ENCODE measurements around the gene CAMTA1. TPM values are rescaled to one million over a fixed set of nuclear protein-coding genes. Genes with fewer than 3 reads are reported as not detected.
A peak's percentile ranks its signal among the peaks of the same experiment; 100 is the strongest.

The CAMTA1 gene
- total and polyA plus RNA-seq, 9 of the 15 experiments (the other 6 are each of a cell fraction or from before 2014, with no cell fraction given): 43.9 to 161 (median 65.9) TPM

DNA sequence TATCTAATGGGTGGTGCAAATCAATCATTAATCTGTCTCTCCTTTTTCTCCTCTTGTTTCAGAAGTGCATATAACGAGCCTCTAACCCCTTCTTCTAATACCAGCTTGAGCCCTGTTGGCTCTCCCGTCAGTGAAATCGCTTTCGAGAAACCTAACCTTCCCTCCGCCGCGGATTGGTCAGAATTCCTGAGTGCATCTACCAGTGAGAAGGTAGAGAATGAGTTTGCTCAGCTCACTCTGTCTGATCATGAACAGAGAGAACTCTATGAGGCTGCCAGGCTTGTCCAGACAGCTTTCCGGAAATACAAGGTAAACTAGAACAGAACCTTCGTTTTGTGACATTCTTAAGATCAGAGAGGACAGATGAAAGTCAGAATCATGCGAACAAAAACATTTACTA lies 960.5 kb downstream of the CAMTA1 start:
- TF ChIP-seq YY1 (IDR thresholded peaks at IDR 0.05; ENCODE audit: borderline replicate concordance in 1 of 3, control insufficient read depth in 1 of 3, extremely low read depth in 1 of 3, insufficient read depth in 3 of 3, insufficient read length in 1 of 3, insufficient replicate concordance in 2 of 3, low read depth in 1 of 3, low read length in 2 of 3) (no peak), RBM22 (IDR thresholded peaks at IDR 0.05; ENCODE audit: low read depth, low read length, poor library complexity, severe bottlenecking) (no peak), FOS (IDR thresholded peaks at IDR 0.05; ENCODE audit: extremely low read depth, insufficient read length) (no peak), BACH1 (tag; IDR thresholded peaks at IDR 0.05) (no peak), ZNF354B (CRISPR knock-in tag; IDR thresholded peaks at IDR 0.05) (no peak), CEBPG (CRISPR knock-in tag; IDR thresholded peaks at IDR 0.05) (no peak), CEBPG (tag; conservative IDR thresholded peaks at IDR 0.05 in 1 of 2, IDR thresholded peaks at IDR 0.05 in 1 of 2) (no peak), KDM5B (IDR thresholded peaks at IDR 0.05; ENCODE audit: insufficient replicate concordance, low read depth, low read length) (no peak), OTX1 (CRISPR knock-in tag; IDR thresholded peaks at IDR 0.05) (no peak), ZNF12 (CRISPR knock-in tag; IDR thresholded peaks at IDR 0.05) (no peak), RCOR1 (IDR thresholded peaks at IDR 0.05; ENCODE audit: borderline replicate concordance in 1 of 2, low read depth in 2 of 2, low read length in 2 of 2) (no peak), KDM1A (IDR thresholded peaks at IDR 0.05) (no peak), TAF1 (IDR thresholded peaks at IDR 0.05; ENCODE audit: control insufficient read depth, extremely low read depth, insufficient read depth, low read length, severe bottlenecking) (no peak)
- TF ChIP-seq, protein P1, sequence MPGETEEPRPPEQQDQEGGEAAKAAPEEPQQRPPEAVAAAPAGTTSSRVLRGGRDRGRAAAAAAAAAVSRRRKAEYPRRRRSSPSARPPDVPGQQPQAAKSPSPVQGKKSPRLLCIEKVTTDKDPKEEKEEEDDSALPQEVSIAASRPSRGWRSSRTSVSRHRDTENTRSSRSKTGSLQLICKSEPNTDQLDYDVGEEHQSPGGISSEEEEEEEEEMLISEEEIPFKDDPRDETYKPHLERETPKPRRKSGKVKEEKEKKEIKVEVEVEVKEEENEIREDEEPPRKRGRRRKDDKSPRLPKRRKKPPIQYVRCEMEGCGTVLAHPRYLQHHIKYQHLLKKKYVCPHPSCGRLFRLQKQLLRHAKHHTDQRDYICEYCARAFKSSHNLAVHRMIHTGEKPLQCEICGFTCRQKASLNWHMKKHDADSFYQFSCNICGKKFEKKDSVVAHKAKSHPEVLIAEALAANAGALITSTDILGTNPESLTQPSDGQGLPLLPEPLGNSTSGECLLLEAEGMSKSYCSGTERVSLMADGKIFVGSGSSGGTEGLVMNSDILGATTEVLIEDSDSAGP (CRISPR knock-in tag; IDR thresholded peaks at IDR 0.05): no peak

More for the DNA sequence above, 960.5 kb downstream of the CAMTA1 start:
- in situ Hi-C loops (cut with MboI): no loop called here
- no peaks in the 10 kb centered on the region for H3K9me1 ChIP-seq (ENCODE audit: control insufficient read depth, insufficient read depth, low read length)
- no peak overlapping the region for H3K9ac ChIP-seq (ENCODE audit: insufficient read depth in 1 of 2, low read depth in 2 of 2, low read length in 2 of 2)
- no peaks in the 10 kb centered on the region for H3K79me2 ChIP-seq (ENCODE audit: control insufficient read depth, insufficient read depth, low read length)
- H3K9me3 ChIP-seq (replicated peaks; ENCODE audit: control insufficient read depth, insufficient read depth, low read depth, low read length): no peaks in the 10 kb centered on the region
- 0 out of 2 replicates have a peak, but pooled peaks cover 5% of the 10 kb centered on the region for H4K20me1 ChIP-seq (replicated peaks; ENCODE audit: control insufficient read depth, insufficient read depth, low read length)
- ChIA-PET POLR2A (no interaction called here), CTCF (ENCODE audit: low intra/inter-chr PET ratio) (no interaction called here)
- H3K4me1 ChIP-seq (replicated peaks in 1 of 2; ENCODE audit: control insufficient read depth in 2 of 2, insufficient read depth in 2 of 2, low read length in 2 of 2): no peaks in the 10 kb centered on the region
- DNase-seq (ENCODE audit: extremely low read depth in 1 of 4, low spot score in 3 of 4) (no peak), ATAC-seq (no peak), FAIRE-seq (peak; percentile 61)
- H2AFZ ChIP-seq (ENCODE audit: low read depth, low read length): no peak overlapping the region
- no peaks in the 10 kb centered on the region for H3K36me3 ChIP-seq (ENCODE audit: control insufficient read depth, insufficient read depth, low read length)
- no peak overlapping the region for H3K4me2 ChIP-seq (ENCODE audit: insufficient read depth, low read length)
- 3% methylated on average over 10 of the region's 10 CpGs for WGBS (ENCODE audit: insufficient coverage, low coverage, missing lambda C conversion rate)
- intact Hi-C loops (cut with micrococcal nuclease): no loop called here
- no peak overlapping the region for H3K27ac ChIP-seq (ENCODE audit: extremely low read depth, low read depth, low read length)
- no TSS peak for BruUV-seq (replicated peaks)
- no peak overlapping the region for H3K4me3 ChIP-seq
- H3K27me3 ChIP-seq (ENCODE audit: control insufficient read depth in 2 of 2, insufficient read depth in 2 of 2, low read length in 2 of 2): peaks cover 39 to 45% of the 10 kb centered on the region in 2 experiments
